GM19438 (cell line): ENCODE results near the gene SLC18A3.

Source experiments
- ATAC-seq: cut with Tn5 transposase; IDR thresholded peaks from one replicate; pipeline ENCODE4 v1.9.1; 2021; ENCODE audit warnings: low read depth; ENCODE audit not compliant: unreplicated experiment

The SLC18A3 gene

DNA sequence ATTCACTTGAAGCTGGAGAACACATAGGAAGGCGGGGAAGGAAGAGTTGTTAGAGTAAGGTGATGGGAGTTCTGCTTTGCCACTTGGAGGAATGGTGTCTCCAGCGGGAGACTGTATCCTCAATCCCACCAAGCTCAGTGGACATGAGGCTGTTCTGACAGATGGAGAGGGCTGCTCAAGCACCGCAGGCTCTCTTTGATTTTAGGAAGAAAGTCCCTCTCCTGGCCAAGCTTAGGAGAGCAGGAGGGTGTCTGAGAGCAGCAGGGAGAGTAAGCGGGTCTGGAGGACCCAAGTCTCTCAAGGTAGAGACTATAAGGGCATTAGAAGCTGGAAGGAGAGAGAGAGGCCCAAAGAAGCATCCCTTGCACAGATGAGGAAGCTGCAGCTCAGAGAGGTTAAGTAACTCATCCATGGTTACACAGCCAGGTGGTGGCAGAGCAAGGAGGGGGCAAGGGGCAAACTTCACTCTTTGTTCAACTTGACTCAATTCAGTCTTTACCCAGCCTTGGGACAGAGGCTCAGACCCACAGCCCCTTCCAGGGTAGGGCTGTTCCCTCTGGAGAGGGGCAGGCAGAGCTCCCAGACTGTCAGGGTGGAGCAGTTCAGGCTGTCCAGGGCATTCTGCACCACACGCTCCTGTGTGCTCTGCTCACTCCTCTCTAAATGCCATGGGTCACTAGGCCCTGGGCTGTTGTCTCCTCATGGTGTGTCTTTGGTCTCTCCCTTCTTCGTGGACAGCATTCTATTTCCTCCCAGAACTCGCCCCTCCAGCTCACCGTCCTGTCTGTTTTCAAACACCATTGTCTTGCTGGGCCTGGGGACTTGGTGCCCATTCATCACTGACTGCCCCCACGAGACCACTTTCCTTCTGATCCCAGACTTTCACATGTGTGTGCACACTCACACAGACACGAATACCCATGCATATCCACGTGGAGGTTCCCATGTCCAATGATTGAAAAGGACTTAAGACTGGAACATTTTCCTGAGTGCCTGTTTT lies 12.6 kb downstream of the SLC18A3 start:
- ATAC-seq = no peak

DNA sequence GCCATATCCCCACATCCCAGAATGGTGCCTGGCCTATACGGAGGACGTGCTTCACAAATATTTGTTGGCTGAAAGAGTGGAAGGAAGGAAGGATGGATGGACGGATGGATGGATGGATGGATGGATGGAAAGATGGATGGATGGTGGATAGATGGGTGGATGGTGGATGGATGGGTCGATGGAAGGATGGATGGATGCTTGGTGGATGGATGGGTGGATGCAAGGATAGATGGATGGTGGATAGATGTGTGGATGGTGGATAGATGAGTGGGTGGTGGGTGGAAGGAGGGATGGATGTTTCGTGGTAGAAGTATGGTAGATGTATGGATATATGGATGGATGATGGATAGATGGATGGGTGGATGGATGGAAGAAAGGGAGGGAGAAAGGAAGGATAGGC lies 14.5 kb downstream of the SLC18A3 start:
- no peak for ATAC-seq

DNA sequence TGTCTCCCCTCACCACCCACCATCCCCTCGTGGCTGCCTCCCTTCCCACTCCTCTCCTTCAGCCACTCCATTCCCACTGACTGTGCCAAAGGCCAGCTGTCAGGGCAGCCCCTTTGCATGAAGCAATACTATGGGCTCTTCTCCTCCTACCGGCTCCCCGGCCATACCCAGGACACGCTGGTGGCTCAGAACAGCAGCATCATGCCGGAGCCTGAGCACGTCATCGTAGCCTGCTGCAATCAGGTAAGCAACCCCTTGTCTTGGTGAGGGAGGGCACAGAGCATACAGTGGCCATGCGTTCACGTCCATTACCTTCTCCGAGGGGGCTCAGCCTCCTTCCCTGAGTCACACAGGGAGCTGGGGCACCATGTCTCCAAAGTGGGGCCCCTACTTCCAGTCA lies 15.3 kb downstream of the SLC18A3 start:
- ATAC-seq = no peak

DNA sequence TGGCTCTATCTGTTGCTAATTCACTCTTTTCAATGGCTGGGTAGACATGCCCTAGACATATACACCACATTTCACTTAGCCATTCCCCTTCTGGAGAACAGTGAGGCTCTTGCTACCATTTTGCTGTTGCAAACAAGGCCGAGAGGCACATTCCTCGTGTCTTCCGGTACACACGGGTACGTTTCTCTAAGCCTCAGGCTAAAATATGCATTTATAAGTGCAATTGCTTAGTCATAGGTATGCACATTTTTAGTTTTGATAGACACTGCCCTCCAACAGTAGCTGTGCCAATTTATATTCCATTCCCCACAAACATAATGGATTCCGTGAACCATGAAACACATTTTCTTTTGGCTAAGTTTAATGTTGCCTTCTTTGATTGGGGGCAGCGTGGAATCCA lies 16.9 kb downstream of the SLC18A3 start:
- no peak for ATAC-seq

DNA sequence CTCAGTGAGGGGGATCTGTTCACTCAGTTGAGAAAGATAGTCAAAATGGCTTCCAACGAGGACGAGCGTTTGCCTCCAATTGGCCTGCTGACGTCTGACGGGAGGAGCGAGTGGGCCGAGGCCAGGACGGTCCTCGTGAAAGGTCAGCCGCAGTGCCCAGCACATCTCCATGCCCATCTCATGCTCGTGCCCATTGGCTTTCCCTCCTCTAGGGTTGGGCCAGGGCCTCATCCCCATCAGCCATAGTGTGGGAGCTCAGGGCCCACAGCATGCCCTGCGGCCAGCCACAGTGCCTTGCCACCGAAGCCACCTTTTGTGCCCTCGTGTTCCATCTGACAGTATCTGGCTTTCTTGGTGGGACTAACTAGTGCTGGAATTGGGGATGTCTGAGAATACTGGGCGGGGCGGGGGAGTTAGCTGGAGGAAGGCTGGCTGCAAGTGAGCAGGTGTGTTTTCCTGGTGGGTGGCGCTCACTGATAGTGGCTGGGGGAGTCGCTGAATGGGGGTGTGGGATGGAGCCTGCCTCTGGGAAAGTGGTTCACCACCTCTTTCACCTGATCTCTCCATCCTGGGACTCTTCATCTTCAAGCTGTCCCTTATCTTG lies 17.6 kb downstream of the SLC18A3 start:
- ATAC-seq = no peak

DNA sequence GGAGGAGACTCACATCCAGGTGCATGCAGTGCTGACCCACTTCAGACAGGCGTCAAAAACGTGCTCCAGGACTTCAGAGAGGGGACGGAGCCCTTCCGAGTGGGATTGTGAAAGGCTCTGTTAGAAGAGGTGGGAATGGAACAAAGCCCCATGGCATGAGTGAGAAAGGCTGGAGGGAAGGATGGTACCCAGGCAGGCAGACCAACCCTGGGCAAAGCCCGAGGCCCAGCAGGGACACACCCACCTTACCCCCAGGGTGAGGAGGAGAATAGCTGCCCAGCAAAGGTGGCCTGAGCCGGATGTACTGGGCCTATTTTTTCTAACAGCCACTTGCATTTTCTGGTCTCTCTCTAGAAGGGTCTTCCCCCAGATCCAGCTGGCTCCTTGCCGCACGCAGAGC lies 18.5 kb downstream of the SLC18A3 start:
- no peak for ATAC-seq

DNA sequence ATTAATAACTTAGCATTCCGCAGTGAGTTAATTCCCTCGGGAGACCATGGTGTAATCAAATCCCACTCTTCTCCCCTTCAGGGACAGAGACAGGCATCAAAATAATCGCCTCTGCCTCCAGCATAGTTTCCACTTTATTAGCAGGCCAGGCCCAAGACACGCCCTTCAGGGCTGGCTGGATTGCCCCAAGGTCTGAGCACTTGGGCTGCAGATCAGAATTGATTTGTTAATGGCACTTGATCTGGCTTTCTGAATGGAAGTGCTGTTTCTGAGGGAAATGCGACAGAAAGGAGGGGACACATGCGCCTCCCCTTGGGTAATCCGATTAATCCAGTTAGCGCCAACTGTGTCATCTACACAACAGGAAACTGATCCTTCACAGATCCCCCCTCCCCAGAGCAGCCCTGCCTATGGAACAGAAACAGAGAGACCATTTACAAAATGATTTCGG lies 19.3 kb downstream of the SLC18A3 start:
- ATAC-seq = no peak

DNA sequence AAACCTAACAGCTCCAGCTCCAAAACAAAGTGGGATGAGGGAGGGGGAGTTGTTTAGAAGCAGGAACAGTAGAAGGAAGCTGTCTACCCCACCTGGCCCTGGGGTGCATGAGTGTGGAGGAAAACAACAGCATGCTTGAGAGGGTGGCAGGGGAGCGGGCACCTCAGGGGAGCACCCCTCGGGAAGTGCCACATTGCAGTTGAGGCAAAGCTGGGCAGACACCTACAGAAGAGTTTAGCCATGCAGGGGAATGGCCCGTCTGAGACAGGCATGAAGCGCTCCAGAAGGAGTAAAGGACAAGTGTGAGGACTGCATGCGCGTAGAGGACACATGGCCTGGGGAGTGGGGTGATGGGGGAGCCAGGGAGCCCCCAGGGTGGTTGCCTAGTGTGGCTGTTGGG lies 21.9 kb downstream of the SLC18A3 start:
- ATAC-seq = no peak

DNA sequence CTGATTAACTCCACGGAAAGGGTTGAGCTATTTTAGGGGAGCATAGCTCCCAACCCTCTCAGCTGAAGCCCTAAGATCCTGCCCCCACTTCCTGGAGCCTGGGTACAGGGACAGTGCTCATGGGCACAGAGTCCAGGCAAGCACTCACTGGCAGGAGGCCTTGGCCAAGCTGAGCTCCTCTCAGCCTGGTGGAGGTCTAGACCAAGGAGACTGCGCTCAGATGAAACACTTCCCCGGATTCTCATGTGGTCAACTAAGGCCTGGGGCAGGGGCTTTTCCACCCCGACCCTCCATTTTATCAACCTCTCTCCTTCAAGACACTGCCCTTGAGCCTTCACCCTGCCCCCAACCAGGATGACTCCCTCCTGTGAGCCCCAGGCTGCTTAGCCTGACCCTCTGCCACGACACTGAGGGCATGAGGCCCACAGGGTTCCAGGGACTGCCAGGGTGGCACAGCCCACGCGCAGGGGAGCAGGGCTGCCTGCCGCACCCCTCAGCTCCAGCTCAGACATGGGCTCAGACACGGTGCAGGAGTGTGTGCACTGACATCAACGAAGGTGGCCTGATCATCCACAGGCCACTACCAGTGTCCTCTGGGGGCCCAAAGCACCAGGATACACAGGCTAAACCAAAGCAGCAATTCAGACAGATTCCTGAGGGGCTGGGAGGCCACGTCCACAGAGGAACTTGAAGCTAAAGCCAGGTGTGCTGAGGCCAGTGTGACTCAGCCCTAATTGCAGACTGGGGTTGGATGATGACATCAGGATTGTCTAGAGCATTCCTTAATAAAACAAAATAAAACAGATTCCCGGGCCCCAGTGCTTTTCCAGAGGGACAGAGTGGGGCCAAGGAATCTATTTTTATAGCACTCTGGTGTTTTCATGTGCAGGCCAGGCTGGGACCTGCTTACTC lies 22.6 kb downstream of the SLC18A3 start:
- no peak for ATAC-seq

DNA sequence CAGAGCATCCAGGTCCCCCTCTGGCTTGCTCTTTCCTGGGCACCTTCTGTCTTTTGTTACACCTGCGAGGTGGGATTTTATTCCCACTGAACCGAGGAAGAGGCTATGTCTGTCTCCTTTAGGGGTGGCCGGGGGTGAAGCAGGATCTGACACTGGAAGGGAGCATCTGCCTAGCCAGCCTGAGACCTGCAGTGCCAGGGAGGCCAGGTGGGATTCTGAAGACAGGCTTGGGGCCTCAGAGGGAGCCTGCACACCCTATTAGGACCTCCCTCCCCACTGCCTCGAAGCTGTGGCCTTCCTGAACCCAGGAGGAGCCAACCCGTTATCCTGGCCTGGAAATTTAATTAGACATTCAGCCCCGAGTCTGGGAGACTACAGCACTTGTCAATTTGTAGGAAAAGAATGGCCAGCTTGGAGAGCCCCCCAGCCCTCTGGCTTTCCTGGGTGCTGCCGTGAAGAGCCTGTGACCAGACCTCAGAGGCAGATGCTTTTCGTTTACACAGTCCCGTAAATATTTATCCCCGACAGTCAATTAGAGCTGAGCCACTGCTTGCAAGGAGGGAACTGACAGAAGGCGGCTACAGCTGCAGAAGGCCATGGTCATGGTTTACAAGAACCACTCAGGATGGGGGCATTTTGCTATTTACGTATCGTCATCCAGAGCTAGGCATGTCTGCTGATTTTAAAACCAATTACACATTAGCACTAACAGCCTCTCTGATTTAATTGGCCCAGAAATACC lies 23.4 kb downstream of the SLC18A3 start:
- no peak for ATAC-seq

DNA sequence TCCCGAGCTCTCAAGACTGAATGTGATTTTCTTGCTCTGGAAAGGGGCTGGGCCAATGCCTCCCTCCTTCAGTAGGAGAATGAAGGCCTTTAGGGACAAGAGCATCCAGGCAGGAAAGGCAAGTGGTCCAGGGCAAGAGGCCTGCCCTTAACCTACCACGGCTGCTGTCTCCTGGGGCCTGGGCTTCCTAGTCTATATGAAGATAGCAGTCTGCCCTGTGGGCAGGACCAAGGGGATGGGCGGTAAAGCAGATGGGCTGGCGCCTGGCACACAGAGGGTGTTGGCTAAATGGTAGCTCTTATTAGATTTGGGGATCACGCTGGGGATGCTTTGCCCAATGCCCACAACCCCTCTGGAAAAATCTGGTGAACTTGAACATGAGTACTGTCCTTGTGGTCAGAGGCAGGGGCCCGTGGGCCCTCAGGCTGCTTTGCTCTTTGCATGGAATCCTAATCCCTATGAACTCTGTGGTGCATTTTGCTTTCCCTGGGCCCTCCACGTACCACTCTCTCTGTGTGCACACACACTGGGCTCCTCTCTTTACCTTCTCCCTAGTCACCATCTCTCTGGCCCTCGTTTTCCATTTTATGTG lies 24.1 kb downstream of the SLC18A3 start:
- ATAC-seq = no peak

DNA sequence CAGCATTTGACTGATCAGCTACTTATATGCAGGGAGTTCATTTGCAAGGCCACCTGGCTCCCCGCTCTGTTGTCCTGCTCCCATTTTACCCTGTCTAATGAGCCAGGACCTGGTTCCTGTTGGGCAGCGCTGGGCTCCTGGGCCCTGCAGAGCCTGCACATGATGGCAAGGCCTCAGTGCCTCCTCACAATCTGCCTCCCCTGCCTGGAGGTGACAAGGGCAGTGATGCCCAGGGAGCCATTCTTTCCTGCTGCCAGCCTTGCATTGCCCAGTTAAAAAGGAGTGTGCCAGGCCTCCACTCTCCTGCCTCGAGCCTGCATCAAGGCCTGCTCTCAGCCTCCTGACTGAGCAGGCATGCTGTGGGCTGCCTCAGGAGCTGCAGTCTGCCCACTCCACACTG lies 32.2 kb downstream of the SLC18A3 start:
- ATAC-seq = no peak

DNA sequence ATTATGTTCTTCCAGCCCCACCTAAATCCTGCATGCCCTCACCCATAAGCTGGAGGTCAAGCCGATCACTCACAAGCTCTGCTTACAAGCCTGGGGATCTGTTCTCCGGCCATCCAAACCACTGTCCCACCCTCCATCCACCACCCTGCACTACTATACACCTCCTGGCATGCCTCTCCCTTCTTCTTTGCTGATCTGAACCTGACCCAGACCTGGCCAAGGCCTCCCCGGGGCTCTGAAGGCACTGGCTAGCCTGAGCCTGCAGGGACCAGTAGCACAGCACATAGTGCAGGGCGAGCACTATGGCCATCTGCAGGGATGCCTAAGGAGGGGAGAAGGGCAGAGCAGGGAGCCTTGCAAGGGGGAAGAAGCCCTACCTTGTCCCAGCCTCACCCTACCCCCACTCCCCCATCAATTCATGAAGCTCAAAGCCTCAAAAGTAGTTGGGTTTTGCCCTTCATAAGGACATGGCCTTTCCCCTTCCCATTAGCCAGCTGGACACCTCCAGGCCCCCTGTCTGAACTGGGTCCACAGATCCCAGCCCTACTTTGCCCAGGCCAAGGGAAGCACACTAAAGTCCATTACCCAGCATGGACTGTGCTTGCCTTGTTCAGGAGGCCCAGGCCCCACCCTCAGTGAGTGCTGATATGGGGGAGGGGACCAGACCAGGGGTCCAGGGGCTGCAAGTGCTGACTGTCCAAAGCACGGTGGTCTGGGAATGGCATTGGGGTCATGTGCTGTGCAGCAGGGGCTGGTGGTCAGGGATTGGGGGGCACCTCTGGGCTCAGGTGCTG lies 33.3 kb downstream of the SLC18A3 start:
- ATAC-seq = no peak

DNA sequence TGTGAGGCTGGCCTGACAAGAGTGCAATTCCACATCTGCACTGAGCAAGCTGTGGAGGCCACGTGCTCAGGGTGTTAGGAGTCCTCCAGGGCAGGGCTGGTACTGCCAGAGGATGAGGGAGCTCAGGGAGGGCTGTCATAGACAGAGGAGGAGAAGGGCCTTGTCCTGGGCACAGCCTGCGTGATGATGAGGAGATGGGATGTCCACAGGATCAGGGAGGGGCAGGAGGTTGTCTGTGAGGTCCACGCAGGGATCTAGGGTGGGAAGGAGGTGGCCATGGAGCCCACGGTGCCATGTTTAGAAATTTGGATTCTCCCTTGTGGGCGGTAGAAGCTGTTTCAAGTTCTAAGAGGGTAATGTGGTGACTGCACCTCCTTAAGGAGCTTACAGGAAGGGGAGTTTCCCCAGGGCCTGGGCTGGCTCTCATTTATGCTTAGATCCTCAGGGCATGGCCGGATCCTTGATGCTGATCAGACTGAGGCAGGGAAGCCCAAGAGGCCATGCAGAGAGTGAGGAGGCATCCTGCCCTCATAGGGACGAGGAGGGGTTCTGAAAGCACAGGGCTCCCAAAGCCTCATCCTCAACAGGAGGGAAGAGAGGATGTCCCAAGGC lies 34.0 kb downstream of the SLC18A3 start:
- no peak for ATAC-seq

DNA sequence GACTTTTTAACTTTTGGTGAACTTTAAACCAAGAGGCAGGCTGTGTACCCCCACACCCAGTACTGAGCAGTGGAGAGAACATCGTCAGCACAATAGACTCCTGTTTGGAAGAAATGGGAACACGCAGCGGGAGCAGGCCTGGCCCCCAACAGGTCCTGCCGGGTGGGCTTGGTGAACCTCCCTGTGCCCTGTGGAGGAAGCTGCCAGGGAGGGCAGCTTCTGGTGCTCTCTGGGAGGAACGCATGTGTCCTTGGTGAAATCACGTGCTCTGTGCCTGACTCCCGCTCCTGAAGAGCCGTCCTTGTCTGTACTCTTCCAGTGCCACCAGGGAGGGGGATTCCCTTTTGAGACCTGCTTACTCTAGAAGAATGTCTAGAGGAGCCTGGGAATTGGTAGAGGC lies 35.3 kb downstream of the SLC18A3 start:
- no peak for ATAC-seq

DNA sequence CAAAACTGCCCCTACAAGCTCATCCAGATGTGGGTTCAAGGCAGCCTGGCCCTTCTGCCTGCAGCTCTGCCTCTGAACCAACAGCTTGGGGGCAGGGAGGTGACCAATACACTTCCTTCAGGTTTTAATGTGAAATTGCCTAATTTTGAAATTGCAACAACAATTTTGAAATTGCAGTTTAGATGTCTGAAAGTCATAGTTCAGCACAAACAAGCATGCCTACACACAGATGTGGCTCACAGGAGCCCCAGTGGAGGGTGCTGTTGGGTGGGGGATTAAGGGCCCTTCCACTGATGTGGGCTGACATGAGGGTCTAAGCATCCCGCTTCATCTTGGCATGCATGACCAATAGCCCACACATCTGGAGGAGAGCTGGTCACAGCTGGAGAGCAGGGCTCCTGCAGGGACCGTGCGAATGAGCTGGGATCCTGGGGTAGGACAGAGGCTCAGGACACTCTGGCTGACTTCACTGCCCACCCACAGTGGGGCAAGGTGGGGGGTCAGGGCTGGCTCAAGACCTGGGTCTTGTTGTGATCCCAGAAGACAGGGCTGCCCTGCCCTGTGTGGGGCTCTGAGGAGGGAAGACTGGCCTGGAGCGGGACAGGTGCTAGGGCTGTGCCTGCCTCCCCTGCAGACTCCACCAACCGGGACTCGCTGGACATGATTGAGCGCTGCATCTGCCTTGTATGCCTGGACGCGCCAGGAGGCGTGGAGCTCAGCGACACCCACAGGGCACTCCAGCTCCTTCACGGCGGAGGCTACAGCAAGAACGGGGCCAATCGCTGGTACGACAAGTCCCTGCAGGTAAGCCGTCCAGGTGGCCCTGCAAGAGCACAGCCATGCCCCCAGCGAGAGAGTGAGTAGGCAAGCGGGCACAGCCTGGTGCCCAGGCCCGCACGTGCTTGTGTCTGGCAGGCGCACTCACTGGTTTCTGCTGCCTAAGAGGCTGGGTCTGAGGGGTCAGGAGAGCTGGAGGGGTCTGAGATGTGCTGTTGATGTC lies 36.1 kb downstream of the SLC18A3 start:
- no peak for ATAC-seq

DNA sequence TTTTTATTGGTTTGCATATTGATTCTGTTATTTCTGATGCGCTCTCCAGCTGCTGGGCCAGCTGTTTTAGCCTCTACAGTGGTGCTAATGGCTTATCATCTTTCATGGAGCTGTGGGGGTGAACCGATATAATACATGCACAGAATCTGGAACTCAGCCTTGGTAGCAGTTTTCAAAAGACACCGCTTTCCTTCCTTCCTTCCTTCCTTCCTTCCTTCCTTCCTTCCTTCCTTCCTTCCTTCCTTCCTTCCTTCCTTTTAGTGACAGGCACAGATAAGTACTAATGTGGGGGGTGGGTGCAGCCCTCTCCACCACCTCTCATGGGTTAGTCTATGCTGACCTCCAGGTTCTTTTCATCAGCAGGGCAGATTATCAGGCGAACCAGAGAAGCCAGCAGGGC lies 37.4 kb downstream of the SLC18A3 start:
- ATAC-seq = no peak
